ENCODE results near the gene EIF4A3. TPM values are rescaled to one million over a fixed set of nuclear protein-coding genes. Genes with fewer than 3 reads are reported as not detected.
"Not testable (repeated sequence)": the region's sequence is repeated elsewhere in the genome, so short reads cannot be mapped to it uniquely, and the experiment has no call there.

The EIF4A3 gene
- total and polyA plus RNA-seq, 9 donors: 65.5 to 93.4 (median 79.0) TPM

GRCh38 chr17:80160536-80160935, 13.6 kb upstream of the EIF4A3 start:
- DNase-seq: no peak
- Histone ChIP-seq H3K27ac (ENCODE audit: low read length) (no peak overlapping the region), H3K36me3 (ENCODE audit: control insufficient read depth, insufficient read depth, low read length) (no peaks in the 10 kb centered on the region), H3K27me3 (ENCODE audit: control insufficient read depth, insufficient read depth, low read length) (peaks cover 4% of the 10 kb centered on the region), H3K4me3 (ENCODE audit: low read length) (no peak overlapping the region), H3K4me1 (ENCODE audit: control insufficient read depth, insufficient read depth, low read length) (peaks cover 6% of the 10 kb centered on the region), H3K9me3 (replicated peaks; ENCODE audit: control insufficient read depth, low read depth, low read length) (no peaks in the 10 kb centered on the region)
- 28% methylated on average over 3 of the region's 3 CpGs for WGBS (ENCODE audit: insufficient coverage)

DNA sequence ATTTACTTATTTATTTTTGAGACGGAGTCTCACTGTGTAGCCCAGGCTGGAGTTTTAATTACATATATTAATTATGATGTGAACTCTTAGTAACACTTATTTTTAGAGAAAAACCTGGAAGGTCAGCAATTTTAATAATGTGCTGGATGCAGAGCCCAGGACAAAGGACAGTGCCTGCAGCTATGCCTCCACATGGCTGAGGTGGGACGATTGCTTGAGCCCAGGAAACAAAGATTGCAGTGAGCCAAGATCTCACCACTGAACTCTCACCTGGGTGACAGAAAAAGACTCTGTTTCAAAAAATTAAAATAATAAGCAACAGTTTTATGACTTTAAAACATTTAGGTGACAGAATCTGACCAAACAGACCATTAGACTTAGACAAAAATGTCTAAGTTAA, 11.9 kb upstream of the EIF4A3 start:
- Histone ChIP-seq H3K36me3 (ENCODE audit: control insufficient read depth, insufficient read depth, low read length) (no peaks in the 10 kb centered on the region), H3K27ac (ENCODE audit: low read length) (no peak overlapping the region), H3K4me3 (ENCODE audit: low read length) (no peak overlapping the region), H3K4me1 (ENCODE audit: control insufficient read depth, insufficient read depth, low read length) (peaks cover 6% of the 10 kb centered on the region), H3K9me3 (replicated peaks; ENCODE audit: control insufficient read depth, low read depth, low read length) (no peaks in the 10 kb centered on the region), H3K27me3 (ENCODE audit: control insufficient read depth, insufficient read depth, low read length) (peaks cover 4% of the 10 kb centered on the region)
- no peak for DNase-seq
- no CpG with 5 or more reads among the region's 2 CpGs for WGBS (ENCODE audit: insufficient coverage)

- not testable (repeated sequence) for DNase-seq; H3K4me3 ChIP-seq (ENCODE audit: low read length); H3K27me3 ChIP-seq (ENCODE audit: control insufficient read depth, insufficient read depth, low read length); H3K36me3 ChIP-seq (ENCODE audit: control insufficient read depth, insufficient read depth, low read length); H3K4me1 ChIP-seq (ENCODE audit: control insufficient read depth, insufficient read depth, low read length); H3K27ac ChIP-seq (ENCODE audit: low read length); H3K9me3 ChIP-seq (replicated peaks; ENCODE audit: control insufficient read depth, low read depth, low read length)
- WGBS (ENCODE audit: insufficient coverage): no CpG with 5 or more reads among the region's 2 CpGs
These were observed 8.7 kb upstream of the EIF4A3 start for GRCh38 chr17:80155600-80155999.

DNA sequence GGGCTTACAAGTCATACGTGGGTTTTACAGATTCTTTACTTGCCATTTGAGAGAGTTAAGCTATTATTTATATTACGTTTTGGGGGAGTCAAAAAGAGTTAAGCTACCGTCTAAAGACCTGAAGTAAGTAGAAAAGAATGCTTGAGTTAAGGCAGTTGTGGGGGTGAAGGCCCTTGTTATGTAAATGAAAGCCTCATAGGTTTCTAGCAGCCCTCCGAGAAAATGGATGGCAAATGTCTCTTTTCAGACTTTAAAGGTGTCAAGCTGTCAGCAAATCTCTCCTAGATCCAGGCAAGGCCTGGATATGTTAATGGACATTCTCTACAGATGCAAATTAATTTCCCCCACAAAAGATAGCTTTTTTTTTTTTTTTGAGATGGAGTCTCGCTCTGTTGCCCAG, 7.2 kb upstream of the EIF4A3 start:
- Histone ChIP-seq H3K36me3 (ENCODE audit: control insufficient read depth, insufficient read depth, low read length) (peaks cover 9% of the 10 kb centered on the region), H3K4me1 (ENCODE audit: control insufficient read depth, insufficient read depth, low read length) (peaks cover 6% of the 10 kb centered on the region), H3K9me3 (replicated peaks; ENCODE audit: control insufficient read depth, low read depth, low read length) (no peaks in the 10 kb centered on the region), H3K27me3 (ENCODE audit: control insufficient read depth, insufficient read depth, low read length) (no peaks in the 10 kb centered on the region), H3K4me3 (ENCODE audit: low read length) (no peak overlapping the region), H3K27ac (ENCODE audit: low read length) (no peak overlapping the region)
- WGBS (ENCODE audit: insufficient coverage): 63% methylated on average over 2 of the region's 5 CpGs
- no peak for DNase-seq

DNA sequence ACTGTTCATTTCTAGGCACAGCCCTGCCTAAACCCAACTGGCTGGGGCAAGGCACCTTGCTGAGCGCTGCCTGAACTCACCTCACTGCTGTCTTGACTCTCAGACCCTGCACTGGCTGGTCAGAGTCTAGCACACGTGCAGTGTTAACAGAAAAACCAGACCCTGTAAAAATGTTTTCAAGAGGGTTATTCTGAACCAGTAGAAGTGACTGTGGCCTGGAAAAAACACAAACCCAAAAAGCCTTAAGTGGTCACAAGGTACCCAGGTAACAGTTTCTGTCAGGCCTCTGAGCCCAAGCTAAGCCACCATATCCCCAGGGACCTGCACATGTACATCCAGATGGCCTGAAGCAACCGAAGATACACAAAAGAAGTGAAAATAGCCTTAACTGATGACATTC, 6.1 kb upstream of the EIF4A3 start:
- Histone ChIP-seq H3K4me3 (ENCODE audit: low read length) (no peak overlapping the region), H3K36me3 (ENCODE audit: control insufficient read depth, insufficient read depth, low read length) (peaks cover 9% of the 10 kb centered on the region), H3K4me1 (ENCODE audit: control insufficient read depth, insufficient read depth, low read length) (peaks cover 9% of the 10 kb centered on the region), H3K27me3 (ENCODE audit: control insufficient read depth, insufficient read depth, low read length) (no peaks in the 10 kb centered on the region), H3K9me3 (replicated peaks; ENCODE audit: control insufficient read depth, low read depth, low read length) (no peaks in the 10 kb centered on the region), H3K27ac (ENCODE audit: low read length) (no peak overlapping the region)
- WGBS (ENCODE audit: insufficient coverage): 61% methylated on average over 3 of the region's 3 CpGs
- no peak for DNase-seq

GRCh38 chr17:80152081-80152702, 5.3 kb upstream of the EIF4A3 start:
- no peaks in the 10 kb centered on the region for H3K27me3 ChIP-seq (ENCODE audit: control insufficient read depth, insufficient read depth, low read length)
- H3K4me3 ChIP-seq (ENCODE audit: low read length): no peak overlapping the region
- H3K27ac ChIP-seq (ENCODE audit: low read length): no peak overlapping the region
- no peaks in the 10 kb centered on the region for H3K9me3 ChIP-seq (replicated peaks; ENCODE audit: control insufficient read depth, low read depth, low read length)
- no peak for DNase-seq
- H3K36me3 ChIP-seq (ENCODE audit: control insufficient read depth, insufficient read depth, low read length): peaks cover 9% of the 10 kb centered on the region
- H3K4me1 ChIP-seq (ENCODE audit: control insufficient read depth, insufficient read depth, low read length): peaks cover 10% of the 10 kb centered on the region
- WGBS (ENCODE audit: insufficient coverage): 61% methylated on average over 9 of the region's 11 CpGs

DNA sequence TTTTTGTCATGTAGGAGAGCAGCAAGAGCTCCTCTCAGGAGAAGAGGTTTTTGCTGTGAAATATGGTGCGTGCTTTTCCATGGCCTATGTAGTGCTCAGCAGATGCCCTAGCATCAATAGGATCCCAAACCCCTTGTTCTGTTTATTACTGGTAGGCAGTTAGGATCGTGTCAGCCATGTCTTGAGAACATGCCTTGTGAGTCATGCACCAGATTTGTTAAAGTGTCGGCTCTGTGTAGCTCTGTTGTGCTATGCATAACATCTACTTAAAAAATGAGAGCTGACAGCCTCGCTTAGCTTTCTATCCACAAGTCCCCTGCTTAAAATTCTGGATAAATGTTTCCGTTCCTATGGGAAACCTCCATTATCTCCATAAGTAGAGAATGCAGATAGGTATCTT, 4.4 kb upstream of the EIF4A3 start:
- Histone ChIP-seq H3K4me1 (ENCODE audit: control insufficient read depth, insufficient read depth, low read length) (peaks cover 10% of the 10 kb centered on the region), H3K27ac (ENCODE audit: low read length) (no peak overlapping the region), H3K9me3 (replicated peaks; ENCODE audit: control insufficient read depth, low read depth, low read length) (no peaks in the 10 kb centered on the region), H3K36me3 (ENCODE audit: control insufficient read depth, insufficient read depth, low read length) (peaks cover 9% of the 10 kb centered on the region), H3K27me3 (ENCODE audit: control insufficient read depth, insufficient read depth, low read length) (no peaks in the 10 kb centered on the region), H3K4me3 (ENCODE audit: low read length) (no peak overlapping the region)
- DNase-seq: no peak
- 60% methylated on average over 1 of the region's 5 CpGs for WGBS (ENCODE audit: insufficient coverage)

- H3K9me3 ChIP-seq (replicated peaks; ENCODE audit: control insufficient read depth, low read depth, low read length): no peaks in the 10 kb centered on the region
- peaks cover 36% of the 10 kb centered on the region for H3K36me3 ChIP-seq (ENCODE audit: control insufficient read depth, insufficient read depth, low read length)
- H3K27me3 ChIP-seq (ENCODE audit: control insufficient read depth, insufficient read depth, low read length): no peaks in the 10 kb centered on the region
- peaks cover 20% of the 10 kb centered on the region for H3K4me1 ChIP-seq (ENCODE audit: control insufficient read depth, insufficient read depth, low read length)
- peak; percentile 59 for DNase-seq
- H3K27ac ChIP-seq (ENCODE audit: low read length): peak overlapping the region; percentile 91
- peak overlapping the region; percentile 97 for H3K4me3 ChIP-seq (ENCODE audit: low read length)
- 0% methylated on average over 53 of the region's 69 CpGs for WGBS (ENCODE audit: insufficient coverage)
These were observed 550 bp downstream of the EIF4A3 start for GRCh38 chr17:80146121-80147034.

DNA sequence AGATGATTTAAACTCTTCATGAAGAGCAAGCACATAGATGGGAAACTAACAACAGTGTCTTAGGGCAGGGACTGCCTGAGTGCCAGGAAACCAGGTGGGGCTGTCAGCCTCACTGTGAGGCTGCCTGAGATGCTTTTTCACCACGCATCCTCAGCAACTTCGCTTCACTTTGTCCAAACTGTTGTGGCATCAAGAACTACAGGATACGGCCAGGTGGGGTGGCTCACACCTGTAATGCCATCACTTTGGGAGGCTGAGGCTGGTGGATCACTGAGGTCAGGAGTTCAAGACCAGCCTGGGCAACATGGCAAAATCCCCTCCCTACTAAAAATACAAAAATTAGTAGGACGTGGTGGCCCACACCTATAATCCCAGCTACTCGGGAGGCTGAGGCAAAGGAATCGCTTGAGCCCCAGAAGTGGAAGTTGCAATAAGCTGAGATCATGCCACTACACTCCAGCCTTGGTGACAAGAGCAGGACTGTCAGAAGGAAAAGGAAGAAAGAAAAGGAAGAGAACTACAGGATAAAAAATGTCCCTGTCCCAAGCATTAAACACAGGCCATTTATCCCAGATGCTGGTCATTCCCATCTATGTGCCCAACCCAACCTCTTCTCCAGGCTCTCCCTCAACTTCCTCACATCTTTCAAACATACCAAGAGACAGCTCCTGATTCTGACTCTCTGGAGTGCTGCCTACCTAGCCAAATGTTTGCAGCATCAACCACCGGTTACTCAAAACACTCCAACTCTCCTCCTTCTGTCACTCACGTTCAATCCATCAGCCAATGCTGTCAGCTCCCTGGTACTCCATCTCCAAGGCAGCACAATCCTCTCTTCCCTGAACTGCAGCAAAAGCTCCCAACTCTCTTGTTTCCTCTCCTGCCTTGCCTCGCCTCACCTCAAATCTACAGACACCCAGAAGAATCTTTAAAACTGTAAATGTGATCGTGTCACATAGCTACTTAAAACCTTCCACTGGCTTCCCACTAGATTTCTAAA, 1.6 kb downstream of the EIF4A3 start:
- Histone ChIP-seq H3K27me3 (ENCODE audit: control insufficient read depth, insufficient read depth, low read length) (no peaks in the 10 kb centered on the region), H3K36me3 (ENCODE audit: control insufficient read depth, insufficient read depth, low read length) (peaks cover 43% of the 10 kb centered on the region), H3K4me1 (ENCODE audit: control insufficient read depth, insufficient read depth, low read length) (peaks cover 20% of the 10 kb centered on the region), H3K27ac (ENCODE audit: low read length) (peak overlapping the region; percentile 91), H3K9me3 (replicated peaks; ENCODE audit: control insufficient read depth, low read depth, low read length) (no peaks in the 10 kb centered on the region), H3K4me3 (ENCODE audit: low read length) (peak overlapping the region; percentile 97)
- DNase-seq: no peak
- WGBS (ENCODE audit: insufficient coverage): 15% methylated on average over 4 of the region's 10 CpGs

Data from muscle of leg (tissue), 11 donors.